ENCODE measurements around the gene PARP1. TPM values are rescaled to one million over a fixed set of nuclear protein-coding genes. Genes with fewer than 3 reads are reported as not detected.

Gene PARP1
- total RNA-seq, 3 donors from 2014 or later (not counting 1 experiment from before 2014, with no cell fraction given), result 62.0 to 81.5 (median 77.0) TPM

- TF ChIP-seq CTCF (IDR thresholded peaks at IDR 0.05), result no peak
- Mint-ChIP-seq H3K9me3 (no peaks in the 10 kb centered on the region), H3K4me3 (no peak overlapping the region), H3K27me3 (ENCODE audit: low read depth in 2 of 2) (no peaks in the 10 kb centered on the region), H3K27ac (no peak overlapping the region), H3K4me1 (peaks cover 6% of the 10 kb centered on the region in 2 donors), H3K36me3 (no peaks in the 10 kb centered on the region)
- ATAC-seq, result no peak
- no peak for DNase-seq
- WGBS (ENCODE audit: insufficient coverage), result 75% methylated on average over 3 of the region's 3 CpGs
- H3K36me3 ChIP-seq (ENCODE audit: control insufficient read depth, insufficient read depth, low read length), result no peaks in the 10 kb centered on the region
- H3K9me3 ChIP-seq (ENCODE audit: control insufficient read depth, insufficient read depth, low read length), result no peaks in the 10 kb centered on the region
- peaks cover 21% of the 10 kb centered on the region for H3K4me1 ChIP-seq (ENCODE audit: control insufficient read depth, insufficient read depth, low read length)
- H3K4me3 ChIP-seq (ENCODE audit: low read length), result no peak overlapping the region
- H3K27me3 ChIP-seq (ENCODE audit: control insufficient read depth, insufficient read depth, low read length), result no peaks in the 10 kb centered on the region
- H3K27ac ChIP-seq (ENCODE audit: low read length), result no peak overlapping the region
- intact Hi-C loops (cut with micrococcal nuclease), result no loop called here
Observed at GRCh38 chr1:226420897-226421296, 13.0 kb upstream of the PARP1 start.

DNA sequence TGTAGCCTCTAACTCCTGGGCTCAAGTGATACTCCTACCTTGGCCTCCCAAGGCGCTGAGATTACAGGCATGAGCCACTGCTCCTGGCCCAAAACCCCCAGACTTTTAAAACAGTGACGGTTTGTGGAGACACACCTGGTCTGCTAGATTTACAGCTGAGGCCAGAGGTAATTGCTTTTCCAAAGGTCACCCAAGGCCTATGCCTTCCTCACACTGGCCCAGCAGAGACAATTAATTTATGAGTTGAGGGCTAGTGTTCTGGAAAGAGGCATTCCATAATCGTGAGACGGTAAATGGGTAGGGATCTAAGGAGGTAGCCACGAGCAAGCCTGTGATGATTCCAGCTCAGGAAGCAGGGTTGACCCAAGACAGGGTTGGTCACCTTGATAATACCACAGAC is 12.4 kb upstream of the PARP1 start:
- intact Hi-C loops (cut with micrococcal nuclease), result no loop called here
- Histone ChIP-seq H3K4me3 (ENCODE audit: low read length) (no peak overlapping the region), H3K27me3 (ENCODE audit: control insufficient read depth, insufficient read depth, low read length) (no peaks in the 10 kb centered on the region), H3K27ac (ENCODE audit: low read length) (no peak overlapping the region), H3K9me3 (ENCODE audit: control insufficient read depth, insufficient read depth, low read length) (no peaks in the 10 kb centered on the region), H3K36me3 (ENCODE audit: control insufficient read depth, insufficient read depth, low read length) (no peaks in the 10 kb centered on the region), H3K4me1 (ENCODE audit: control insufficient read depth, insufficient read depth, low read length) (peaks cover 16% of the 10 kb centered on the region)
- DNase-seq (no peak), ATAC-seq (no peak)
- 94% methylated on average over 5 of the region's 5 CpGs for WGBS (ENCODE audit: insufficient coverage)
- no peak overlapping the region for H3K4me3 Mint-ChIP-seq
- H3K4me1 Mint-ChIP-seq, result peaks cover under 1% of the 10 kb centered on the region in 2 donors
- no peaks in the 10 kb centered on the region for H3K27me3 Mint-ChIP-seq (ENCODE audit: low read depth in 2 of 2)
- no peak for TF ChIP-seq CTCF (IDR thresholded peaks at IDR 0.05)
- H3K36me3 Mint-ChIP-seq, result no peaks in the 10 kb centered on the region
- H3K9me3 Mint-ChIP-seq, result no peaks in the 10 kb centered on the region
- no peak overlapping the region for H3K27ac Mint-ChIP-seq

DNA sequence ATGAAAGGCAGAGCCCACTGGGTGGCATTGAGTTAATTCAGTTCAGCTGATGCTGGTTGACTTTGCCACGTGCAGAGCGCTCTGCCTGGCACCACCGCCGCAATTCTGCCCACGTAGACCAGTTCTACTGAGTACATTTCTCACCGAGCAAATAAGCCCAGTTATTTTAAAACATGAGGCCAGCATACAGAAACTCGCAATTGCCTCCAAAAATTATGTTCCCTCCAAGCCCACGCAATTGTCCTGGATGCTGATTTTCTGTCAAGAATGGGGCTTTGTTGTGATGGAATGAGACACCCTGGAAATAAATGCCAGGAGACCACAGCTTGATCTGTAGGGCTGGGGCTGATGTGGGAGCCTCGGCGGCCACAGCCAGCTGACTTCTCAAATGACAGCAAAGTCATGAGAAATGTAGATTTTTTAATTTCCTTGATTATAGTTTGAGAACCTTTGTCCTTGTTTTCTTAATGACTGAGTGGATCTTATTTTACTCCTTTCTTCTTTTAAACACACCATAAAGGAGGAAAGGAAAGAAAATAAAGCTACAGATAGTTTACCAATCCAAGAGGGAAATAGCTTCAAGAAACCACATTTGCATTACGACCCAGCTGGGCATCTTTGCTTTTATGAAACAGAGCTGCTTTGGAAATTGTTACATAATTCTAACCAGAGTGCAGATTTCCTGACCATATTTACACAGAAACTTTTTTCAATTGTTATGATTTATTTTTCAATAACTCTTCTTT is 11.6 kb upstream of the PARP1 start:
- no peak overlapping the region for H3K4me3 ChIP-seq (ENCODE audit: low read length)
- Mint-ChIP-seq H3K27me3 (ENCODE audit: low read depth in 2 of 2) (no peaks in the 10 kb centered on the region), H3K4me1 (no peaks in the 10 kb centered on the region), H3K36me3 (no peaks in the 10 kb centered on the region), H3K4me3 (no peak overlapping the region), H3K9me3 (no peaks in the 10 kb centered on the region), H3K27ac (no peak overlapping the region)
- intact Hi-C loops (cut with micrococcal nuclease), result no loop called here
- ATAC-seq (no peak), DNase-seq (no peak)
- no peaks in the 10 kb centered on the region for H3K9me3 ChIP-seq (ENCODE audit: control insufficient read depth, insufficient read depth, low read length)
- no peaks in the 10 kb centered on the region for H3K27me3 ChIP-seq (ENCODE audit: control insufficient read depth, insufficient read depth, low read length)
- WGBS (ENCODE audit: insufficient coverage), result 87% methylated on average over 11 of the region's 11 CpGs
- TF ChIP-seq CTCF (IDR thresholded peaks at IDR 0.05), result no peak
- no peaks in the 10 kb centered on the region for H3K36me3 ChIP-seq (ENCODE audit: control insufficient read depth, insufficient read depth, low read length)
- no peak overlapping the region for H3K27ac ChIP-seq (ENCODE audit: low read length)
- peaks cover 7% of the 10 kb centered on the region for H3K4me1 ChIP-seq (ENCODE audit: control insufficient read depth, insufficient read depth, low read length)
